Mesendoderm (in vitro differentiated cells): ENCODE results near the gene TMCO1.
A peak's percentile ranks its signal among the peaks of the same experiment; 100 is the strongest.
"Not testable (repeated sequence)": the region's sequence is repeated elsewhere in the genome, so short reads cannot be mapped to it uniquely, and the experiment has no call there.

Experiments used
- DNase-seq: peaks from one replicate; pipeline ENCODE4 v3.0.0; 2013
- H2AK5ac ChIP-seq: 2 replicates; pipeline ENCODE4 v1.6.1; 2013; ENCODE audit warnings: low read length, inconsistent platforms
- H2BK120ac ChIP-seq: 2 replicates; pipeline ENCODE4 v1.6.1; 2013; ENCODE audit warnings: low read depth, mild to moderate bottlenecking, low read length, moderate library complexity, mixed read lengths
- H2BK15ac ChIP-seq: replicated peaks from 2 replicates; pipeline ENCODE4 v1.6.1; 2013; ENCODE audit warnings: low read depth, mild to moderate bottlenecking, moderate library complexity
- H2BK5ac ChIP-seq: 2 replicates; pipeline ENCODE4 v1.6.1; 2013; ENCODE audit warnings: low read length, inconsistent platforms
- H3K18ac ChIP-seq: 2 replicates; pipeline ENCODE4 v1.6.1; 2013; ENCODE audit warnings: mild to moderate bottlenecking, low read length, mixed read lengths
- H3K23ac ChIP-seq: one replicate; pipeline ENCODE4 v1.6.1; 2013; ENCODE audit warnings: low read length
- H3K27ac ChIP-seq: 2 replicates; pipeline ENCODE4 v1.5.1; 2013; ENCODE audit warnings: low read depth, mild to moderate bottlenecking, inconsistent platforms, low read length, moderate library complexity
- H3K27me3 ChIP-seq: 2 replicates; pipeline ENCODE4 v1.6.1; 2013; ENCODE audit warnings: low read length, control low read depth, mild to moderate bottlenecking, inconsistent platforms; ENCODE audit not compliant: insufficient read depth, poor library complexity
- H3K36me3 ChIP-seq: 2 replicates; pipeline ENCODE4 v1.6.1; 2013; ENCODE audit warnings: low read length, inconsistent platforms; ENCODE audit not compliant: control insufficient read depth, insufficient read depth
- H3K4ac ChIP-seq: one replicate; pipeline ENCODE4 v1.6.1; 2013; ENCODE audit warnings: low read depth, mild to moderate bottlenecking, low read length, moderate library complexity
- H3K4me1 ChIP-seq: 2 replicates; pipeline ENCODE4 v1.6.1; 2013; ENCODE audit warnings: low read depth, low read length, inconsistent platforms; ENCODE audit not compliant: control insufficient read depth
- H3K4me2 ChIP-seq: 2 replicates; pipeline ENCODE4 v1.6.1; 2013; ENCODE audit warnings: low read length
- H3K4me3 ChIP-seq: 2 replicates; pipeline ENCODE4 v1.5.1; 2013; ENCODE audit warnings: mild to moderate bottlenecking, low read length
- H3K56ac ChIP-seq: one replicate; pipeline ENCODE4 v1.6.1; 2013; ENCODE audit warnings: low read length
- H3K79me1 ChIP-seq: 2 replicates; pipeline ENCODE4 v1.6.1; 2013; ENCODE audit warnings: low read length, inconsistent platforms
- H3K79me2 ChIP-seq: 2 replicates; pipeline ENCODE4 v1.6.1; 2013; ENCODE audit warnings: mild to moderate bottlenecking, low read length; ENCODE audit not compliant: control insufficient read depth, insufficient read depth
- H3K9ac ChIP-seq: 2 replicates; pipeline ENCODE4 v1.6.1; 2013; ENCODE audit warnings: low read length, inconsistent platforms
- H4K5ac ChIP-seq: one replicate; pipeline ENCODE4 v1.6.1; 2013; ENCODE audit warnings: low read length
- H4K8ac ChIP-seq: one replicate; pipeline ENCODE4 v1.6.1; 2013; ENCODE audit warnings: low read depth, mild to moderate bottlenecking, control low read depth, low read length, moderate library complexity
- WGBS: extraction: QIAGEN DNeasy Blood & Tissue Kit; methylation state at CpG from one replicate; pipeline ENCODE4 v1.1.7; 2013; ENCODE audit warnings: low lambda C conversion rate, missing lambda C conversion rate; ENCODE audit not compliant: insufficient coverage; ENCODE audit errors: extremely low coverage; 5-methylcytosine and 5-hydroxymethylcytosine counted together

TMCO1 gene

DNA sequence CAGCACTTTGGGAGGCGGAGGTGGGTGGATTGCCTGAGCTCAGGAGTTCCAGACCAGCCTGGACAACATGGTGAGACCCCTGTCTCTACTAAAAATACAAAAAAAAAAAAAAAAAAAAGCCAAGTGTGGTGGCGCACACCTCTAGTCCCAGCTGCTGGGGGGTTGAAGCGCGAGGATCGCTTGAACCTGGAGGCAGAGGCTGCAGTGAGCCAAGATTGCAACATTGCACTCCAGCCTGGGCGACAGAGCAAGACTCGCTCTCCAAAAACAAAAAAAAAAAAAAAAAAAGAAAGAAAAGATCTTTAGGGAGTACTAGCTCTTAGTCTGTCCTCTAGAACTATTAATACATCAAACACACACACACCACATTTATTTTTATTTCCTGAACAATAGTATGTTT lies 66.7 kb downstream of the TMCO1 start:
- H4K5ac ChIP-seq, H3K23ac ChIP-seq, H4K8ac ChIP-seq, H2BK120ac ChIP-seq, H3K79me2 ChIP-seq, H3K36me3 ChIP-seq, H3K4ac ChIP-seq, H2AK5ac ChIP-seq, H3K56ac ChIP-seq, H3K4me2 ChIP-seq, H3K4me1 ChIP-seq, DNase-seq, H3K4me3 ChIP-seq, H3K27ac ChIP-seq, H3K27me3 ChIP-seq, H3K79me1 ChIP-seq, H2BK5ac ChIP-seq, H2BK15ac ChIP-seq, H3K9ac ChIP-seq, H3K18ac ChIP-seq: not testable (repeated sequence)
- no CpG with 5 or more reads among the region's 7 CpGs for WGBS

DNA sequence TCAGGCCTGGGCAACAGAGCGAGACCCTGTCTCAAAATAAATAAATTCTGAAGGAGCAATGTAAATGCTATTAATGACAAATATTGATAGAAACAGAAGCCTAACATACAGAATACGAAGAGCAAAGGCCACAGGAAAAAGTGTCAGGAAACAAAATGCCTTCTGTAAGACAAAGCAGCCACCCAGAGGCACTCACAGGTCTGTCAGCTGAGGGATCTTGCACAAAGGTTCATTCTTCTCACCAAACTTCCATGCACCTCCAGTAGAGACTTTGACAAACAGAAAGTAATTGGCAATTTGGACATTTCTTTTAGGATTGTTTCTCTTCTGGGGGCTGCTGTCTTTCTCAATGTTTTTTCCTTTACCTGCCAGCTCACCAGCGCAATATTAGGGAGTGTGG lies 69.1 kb downstream of the TMCO1 start:
- H2BK5ac ChIP-seq, result no peak overlapping the region
- H4K8ac ChIP-seq, result no peak overlapping the region
- no peak overlapping the region for H3K4ac ChIP-seq
- H2BK15ac ChIP-seq, result no peak overlapping the region
- H3K27ac ChIP-seq, result no peak overlapping the region
- H2AK5ac ChIP-seq, result no peak overlapping the region
- H3K27me3 ChIP-seq, result no peaks in the 10 kb centered on the region
- no peaks in the 10 kb centered on the region for H3K36me3 ChIP-seq
- H3K79me2 ChIP-seq, result peaks cover 5% of the 10 kb centered on the region
- H3K23ac ChIP-seq, result no peak overlapping the region
- no CpG with 5 or more reads among the region's 3 CpGs for WGBS
- H3K9ac ChIP-seq, result no peak overlapping the region
- H4K5ac ChIP-seq, result no peak overlapping the region
- H3K4me3 ChIP-seq, result no peak overlapping the region
- H3K4me1 ChIP-seq, result no peaks in the 10 kb centered on the region
- DNase-seq, result no peak
- H3K79me1 ChIP-seq, result no peaks in the 10 kb centered on the region
- H3K18ac ChIP-seq, result no peak overlapping the region
- H3K4me2 ChIP-seq, result no peak overlapping the region
- no peak overlapping the region for H3K56ac ChIP-seq
- no peak overlapping the region for H2BK120ac ChIP-seq

DNA sequence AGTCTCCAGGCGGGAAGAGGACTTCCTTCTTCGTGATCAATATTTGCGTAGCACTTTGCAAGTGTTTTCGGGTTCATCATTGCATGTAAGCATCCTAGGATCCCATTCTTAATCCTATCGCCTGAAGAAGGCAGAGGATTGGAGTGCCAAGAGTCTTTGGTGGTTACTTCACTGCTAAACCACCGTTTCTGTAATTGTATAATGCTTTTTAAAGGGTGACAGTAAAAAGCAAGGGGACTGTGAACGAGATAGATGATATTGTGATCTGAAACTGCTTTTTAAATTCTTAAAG lies 70.0 kb downstream of the TMCO1 start:
- Histone ChIP-seq H3K18ac (peak overlapping the region; percentile 76), H4K8ac (no peak overlapping the region), H3K79me1 (no peaks in the 10 kb centered on the region), H2AK5ac (no peak overlapping the region), H3K9ac (peak overlapping the region; percentile 42), H2BK5ac (no peak overlapping the region), H3K56ac (peak overlapping the region; percentile 76), H2BK120ac (no peak overlapping the region), H3K27me3 (no peaks in the 10 kb centered on the region), H3K4me1 (no peaks in the 10 kb centered on the region), H3K27ac (peak overlapping the region; percentile 8), H3K4me2 (peak overlapping the region; percentile 27), H3K23ac (no peak overlapping the region), H2BK15ac (no peak overlapping the region), H3K4ac (no peak overlapping the region), H3K79me2 (peaks cover 7% of the 10 kb centered on the region), H3K4me3 (no peak overlapping the region), H4K5ac (no peak overlapping the region), H3K36me3 (no peaks in the 10 kb centered on the region)
- DNase-seq, result no peak
- no CpG with 5 or more reads among the region's 7 CpGs for WGBS

DNA sequence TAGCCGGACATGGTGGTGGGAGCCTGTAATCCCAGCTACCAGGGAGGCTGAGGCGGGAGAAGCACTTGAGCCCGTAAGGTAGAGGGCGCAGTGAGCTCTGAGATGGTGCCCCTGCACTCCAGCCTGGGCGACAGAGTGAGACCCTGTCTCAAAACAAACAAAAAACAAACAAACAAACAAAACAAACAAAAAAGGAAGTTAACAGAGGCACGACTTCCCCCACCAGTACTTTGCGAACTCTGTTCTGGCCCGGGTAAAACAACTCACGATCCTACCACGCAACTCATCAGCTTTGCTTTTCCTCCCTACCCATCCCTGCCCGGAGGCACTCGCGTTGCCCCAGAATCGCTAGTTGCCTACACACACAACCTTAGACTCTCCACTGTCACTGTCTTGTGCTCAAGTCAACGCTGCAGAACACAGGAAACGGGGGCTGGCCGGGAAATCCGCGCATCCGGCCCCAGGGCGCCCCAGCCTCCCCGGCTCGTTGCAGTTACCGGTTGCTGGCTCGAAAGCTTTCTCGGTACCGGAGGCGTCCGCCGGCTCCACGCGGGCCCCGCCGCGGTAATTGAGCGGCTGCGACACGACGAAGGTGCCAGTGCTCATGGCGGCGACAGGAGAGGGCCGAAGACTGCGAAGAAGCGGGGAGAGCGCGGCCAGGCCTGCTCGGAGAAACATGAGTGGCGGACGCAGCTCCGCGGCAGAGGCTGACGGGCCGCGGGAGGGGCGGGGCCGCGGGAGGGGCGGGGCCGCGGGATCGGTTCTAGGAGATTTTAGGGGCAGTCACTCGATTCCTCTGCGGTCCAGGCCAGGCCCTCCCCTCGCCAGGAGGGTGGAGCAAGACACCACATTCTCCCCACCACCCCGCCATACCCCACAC lies 70.5 kb downstream of the TMCO1 start, which contains the start of gene ALDH9A1:
TSS of gene ALDH9A1 (minus strand) at position 682 of the 880 bp plus-strand sequence. CDS start at position 678, 4 bp downstream.
- Histone ChIP-seq H3K23ac (no peak within 1 kb of the TSS), H3K27me3 (no peaks in the 10 kb centered on the region), H3K56ac (peak within 1 kb of the TSS; percentile 88), H2AK5ac (no peak within 1 kb of the TSS), H2BK120ac (no peak within 1 kb of the TSS), H3K4ac (peak within 1 kb of the TSS; percentile 5), H3K36me3 (no peaks in the 10 kb centered on the region), H3K4me1 (no peaks in the 10 kb centered on the region), H3K4me3 (peak within 1 kb of the TSS; percentile 63), H3K4me2 (peak within 1 kb of the TSS; percentile 29), H3K27ac (peak within 1 kb of the TSS; percentile 32), H3K18ac (peak within 1 kb of the TSS; percentile 76), H4K8ac (no peak within 1 kb of the TSS), H4K5ac (no peak within 1 kb of the TSS), H3K79me1 (no peaks in the 10 kb centered on the region), H3K9ac (peak within 1 kb of the TSS; percentile 72), H2BK15ac (no peak within 1 kb of the TSS), H3K79me2 (peaks cover 7% of the 10 kb centered on the region), H2BK5ac (no peak within 1 kb of the TSS)
- peak; percentile 93 for DNase-seq
- WGBS, result no CpG with 5 or more reads among the region's 65 CpGs

DNA sequence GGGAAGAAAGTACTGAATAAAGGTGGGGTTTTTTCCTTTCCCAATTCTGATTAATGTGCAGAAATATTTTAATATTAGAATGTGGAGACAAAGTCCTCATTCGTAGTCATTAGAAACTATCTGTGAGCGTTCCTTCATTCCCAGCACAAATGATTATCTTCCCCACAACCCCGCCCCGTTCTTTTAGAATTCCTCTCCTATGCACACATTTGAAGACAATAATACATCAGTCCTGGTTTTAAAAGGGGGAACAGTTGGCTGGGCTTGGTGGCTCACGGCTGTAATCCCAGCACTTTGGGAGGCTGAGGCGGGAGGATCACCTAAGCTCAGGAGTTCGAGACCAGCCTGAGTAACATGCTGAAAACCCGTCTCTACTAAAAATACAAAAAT lies 71.2 kb downstream of the TMCO1 start:
- no peak overlapping the region for H3K23ac ChIP-seq
- H3K4me3 ChIP-seq, result peak overlapping the region; percentile 27
- H3K4ac ChIP-seq, result no peak overlapping the region
- no peak overlapping the region for H3K18ac ChIP-seq
- no peaks in the 10 kb centered on the region for H3K36me3 ChIP-seq
- H3K4me2 ChIP-seq, result no peak overlapping the region
- H3K27ac ChIP-seq, result no peak overlapping the region
- H3K56ac ChIP-seq, result peak overlapping the region; percentile 43
- H3K27me3 ChIP-seq, result no peaks in the 10 kb centered on the region
- H2BK15ac ChIP-seq, result no peak overlapping the region
- H4K5ac ChIP-seq, result no peak overlapping the region
- H2BK5ac ChIP-seq, result no peak overlapping the region
- H3K79me1 ChIP-seq, result no peaks in the 10 kb centered on the region
- no peak overlapping the region for H2BK120ac ChIP-seq
- H3K79me2 ChIP-seq, result peaks cover 7% of the 10 kb centered on the region
- no peaks in the 10 kb centered on the region for H3K4me1 ChIP-seq
- no CpG with 5 or more reads among the region's 8 CpGs for WGBS
- H4K8ac ChIP-seq, result no peak overlapping the region
- peak overlapping the region; percentile 42 for H3K9ac ChIP-seq
- DNase-seq, result no peak
- H2AK5ac ChIP-seq, result no peak overlapping the region
